ENCODE data around the gene OAS2.

The OAS2 gene

GRCh38 chr12:112978163-112979040 is at the start of gene OAS2:
TSS of gene OAS2 (plus strand) at chr12:112978519. CDS start at chr12:112978609, 90 bp downstream.
- peak; percentile 73 for DNase-seq (ENCODE audit: low read depth)

- DNase-seq (ENCODE audit: low read depth), result no peak
Observed at GRCh38 chr12:112928978-112929377, 49.3 kb upstream of the OAS2 start.

- DNase-seq (ENCODE audit: low read depth), result no peak
Observed at GRCh38 chr12:112929715-112930114, 48.6 kb upstream of the OAS2 start.

GRCh38 chr12:112930350-112930749 is 48.0 kb upstream of the OAS2 start:
- no peak for DNase-seq (ENCODE audit: low read depth)

GRCh38 chr12:112932485-112933128 is 45.7 kb upstream of the OAS2 start:
- DNase-seq (ENCODE audit: low read depth), result no peak

- DNase-seq (ENCODE audit: low read depth), result no peak
Observed at GRCh38 chr12:112933129-112933505, 45.2 kb upstream of the OAS2 start.

- DNase-seq (ENCODE audit: low read depth), result no peak
Observed at GRCh38 chr12:112936264-112936663, 42.1 kb upstream of the OAS2 start.

GRCh38 chr12:112936927-112937326 is 41.4 kb upstream of the OAS2 start:
- no peak for DNase-seq (ENCODE audit: low read depth)

GRCh38 chr12:112937741-112938719 is 40.3 kb upstream of the OAS2 start, which contains the start of gene OAS3:
TSS of gene OAS3 (plus strand) at chr12:112938474. CDS start at chr12:112938531, 57 bp downstream.
- DNase-seq (ENCODE audit: low read depth), result peak; percentile 58

- no peak for DNase-seq (ENCODE audit: low read depth)
Observed at GRCh38 chr12:112938751-112939150, 39.6 kb upstream of the OAS2 start.

GRCh38 chr12:112939761-112940381 is 38.4 kb upstream of the OAS2 start:
- no peak for DNase-seq (ENCODE audit: low read depth)

GRCh38 chr12:112941528-112942335 is 36.6 kb upstream of the OAS2 start:
- DNase-seq (ENCODE audit: low read depth), result no peak

GRCh38 chr12:112942572-112942971 is 35.7 kb upstream of the OAS2 start:
- DNase-seq (ENCODE audit: low read depth), result no peak

- DNase-seq (ENCODE audit: low read depth), result no peak
Observed at GRCh38 chr12:112944024-112944690, 34.2 kb upstream of the OAS2 start.

GRCh38 chr12:112945515-112945914 is 32.8 kb upstream of the OAS2 start:
- no peak for DNase-seq (ENCODE audit: low read depth)

GRCh38 chr12:112946236-112947000 is 31.9 kb upstream of the OAS2 start:
- DNase-seq (ENCODE audit: low read depth), result no peak

GRCh38 chr12:112947314-112947713 is 31.0 kb upstream of the OAS2 start:
- DNase-seq (ENCODE audit: low read depth), result no peak

- no peak for DNase-seq (ENCODE audit: low read depth)
Observed at GRCh38 chr12:112947761-112948160, 30.6 kb upstream of the OAS2 start.

GRCh38 chr12:112948806-112949205 is 29.5 kb upstream of the OAS2 start:
- DNase-seq (ENCODE audit: low read depth), result no peak

Data from stimulated activated CD8-positive, alpha-beta memory T cell treated with anti-CD3 and anti-CD28 coated beads, Interleukin-12 subunit alpha, Interleukin-12 subunit beta, amount 100 ng/mL, for 1 hour (primary cell).